K562 (cell line): Measurements from ENCODE around the gene ATP6V0D1. TPM values are rescaled to one million over a fixed set of nuclear protein-coding genes. Genes with fewer than 3 reads are reported as not detected.
A peak's percentile ranks its signal among the peaks of the same experiment; 100 is the strongest.

Source experiments
- CGGBP1 ChIP-seq: fragments of 250-450 bp; sonication (Bioruptor Pico); IDR thresholded peaks from 2 replicates; pipeline ENCODE4 v1.9.0; 2021; ENCODE audit warnings: mild to moderate bottlenecking
- DNMT1 ChIP-seq: fragments of 450-650 bp; IDR thresholded peaks from 2 replicates; pipeline ENCODE4 v1.6.1; 2016; ENCODE audit warnings: antibody characterized with exemption, mild to moderate bottlenecking
- FOXO4 ChIP-seq: fragments of 450-650 bp; formaldehyde crosslinking; IDR thresholded peaks from 2 replicates; pipeline ENCODE4 v1.4.0; 2020; ENCODE audit warnings: mild to moderate bottlenecking, moderate library complexity
- HDAC8 ChIP-seq: fragments of 450-650 bp; IDR thresholded peaks from 2 replicates; pipeline ENCODE4 v1.6.1; 2016; ENCODE audit warnings: mild to moderate bottlenecking, missing genetic modification characterization, moderate library complexity, missing compliant biosample characterization
- HEY1 ChIP-seq: fragments of 250-450 bp; sonication (Bioruptor Pico); IDR thresholded peaks from 2 replicates; pipeline ENCODE4 v1.5.0; 2020; ENCODE audit warnings: mild to moderate bottlenecking, moderate library complexity, borderline replicate concordance
- HNRNPLL ChIP-seq: fragments of 200-400 bp; formaldehyde crosslinking; IDR thresholded peaks from 2 replicates; pipeline ENCODE4 v1.6.1; 2017; ENCODE audit warnings: low read length, low read depth, mild to moderate bottlenecking; ENCODE audit not compliant: poor library complexity, severe bottlenecking
- HOMEZ ChIP-seq: fragments of 250-450 bp; sonication (Bioruptor Pico); IDR thresholded peaks from 2 replicates; pipeline ENCODE4 v1.4.0; 2020; ENCODE audit warnings: mild to moderate bottlenecking, moderate library complexity
- KLF6 ChIP-seq: fragments of 250-450 bp; sonication (Bioruptor Pico); IDR thresholded peaks from 2 replicates; pipeline ENCODE4 v1.4.0; 2020; ENCODE audit warnings: mild to moderate bottlenecking, moderate library complexity, borderline replicate concordance
- MAZ ChIP-seq, 2 experiments: fragments of 450-650 bp in 1 of 2; sonication (generic) in 1 of 2; formaldehyde crosslinking; IDR thresholded peaks in 1 of 2; conservative IDR thresholded peaks in 1 of 2; 2 replicates each; pipeline versions ENCODE4 v1.4.0 to v1.5.0; 2020; ENCODE audit warnings: mild to moderate bottlenecking in 1 of 2, missing genetic modification reagents in 1 of 2
- MECOM ChIP-seq: fragments of 250-450 bp; sonication (Bioruptor Pico); IDR thresholded peaks from 2 replicates; pipeline ENCODE4 v1.8.0; 2022; ENCODE audit warnings: inconsistent platforms
- MLLT1 ChIP-seq, 2 experiments: fragments of 450-650 bp; IDR thresholded peaks; 2 replicates each; pipeline ENCODE4 v1.6.1; 2016
- MLX ChIP-seq, 2 experiments: fragments of 450-650 bp in 1 of 2; sonication (generic) in 1 of 2; formaldehyde crosslinking; conservative IDR thresholded peaks; 2 replicates each; pipeline versions ENCODE4 v1.4.0 to v1.8.1; 2020 to 2022; ENCODE audit warnings: mild to moderate bottlenecking in 1 of 2, missing genetic modification reagents in 1 of 2
- MTA3 ChIP-seq: fragments of 450-650 bp; formaldehyde crosslinking; IDR thresholded peaks from 2 replicates; pipeline ENCODE4 v1.6.1; 2017; ENCODE audit warnings: mild to moderate bottlenecking, borderline replicate concordance
- NCOA1 ChIP-seq: fragments of 450-650 bp; IDR thresholded peaks from 2 replicates; pipeline ENCODE4 v1.6.1; 2016; ENCODE audit warnings: low read depth
- SNAPC5 ChIP-seq: fragments of 250-450 bp; sonication (Bioruptor Pico); IDR thresholded peaks from 2 replicates; pipeline ENCODE4 v1.8.0; 2021; ENCODE audit warnings: moderate library complexity, mild to moderate bottlenecking, inconsistent platforms
- SREBF2 ChIP-seq: sonication (generic); formaldehyde crosslinking; IDR thresholded peaks from 2 replicates; pipeline ENCODE4 v1.4.0; 2020; ENCODE audit warnings: mild to moderate bottlenecking, missing genetic modification reagents
- STAT5A ChIP-seq: IDR thresholded peaks from 2 replicates; pipeline ENCODE4 v1.6.1; 2012; ENCODE audit warnings: low read length, inconsistent platforms, borderline replicate concordance
- TARDBP ChIP-seq: fragments of 450-650 bp; IDR thresholded peaks from 2 replicates; pipeline ENCODE4 v1.6.1; 2016
- TRIM24 ChIP-seq, 2 experiments: fragments of 450-650 bp; IDR thresholded peaks; 2 replicates each; pipeline ENCODE4 v1.6.1; 2016
- ZNF253 ChIP-seq: fragments of 250-450 bp; sonication (Bioruptor Pico); conservative IDR thresholded peaks from 2 replicates; pipeline ENCODE4 v1.6.1; 2021; ENCODE audit warnings: mild to moderate bottlenecking
- ZNF280A ChIP-seq: fragments of 450-650 bp; IDR thresholded peaks from 2 replicates; pipeline ENCODE4 v1.6.1; 2018; ENCODE audit warnings: mild to moderate bottlenecking, low read depth; ENCODE audit not compliant: partially characterized antibody
- polyA plus RNA-seq, 8 experiments: library from polyadenylated mRNA; depleted of rRNA in 4 of 8; stranded (reverse) in 5 of 8; unstranded in 3 of 8; fragments of >200 nt; fragmentation: Nextera tagmentation in 2 of 8; fragmentation: Illumina TruSeq in 1 of 8; extraction: Ambion mirVana in 2 of 8; extraction: Trizol in 1 of 8; gene quantifications; 2 replicates each; pipeline versions ENCODE4 v1.2.1 to v1.2.3, GENCODE V29; 2011 to 2014; ENCODE audit warnings: inconsistent platforms in 1 of 8, missing spikeins in 1 of 8
- total RNA-seq, 7 experiments: library from RNA; depleted of rRNA in 6 of 7; stranded (reverse); fragments of >200 nt in 6 of 7; fragmentation: Illumina TruSeq in 2 of 7; extraction: Trizol in 2 of 7; gene quantifications; 2 replicates each; pipeline versions ENCODE4 v1.2.1 to v1.2.3, GENCODE V29; 2011 to 2021; ENCODE audit warnings: low replicate concordance in 1 of 7

ATP6V0D1 gene
- total and polyA plus RNA-seq, 9 of the 15 experiments (the other 6 are each of a cell fraction or from before 2014, with no cell fraction given) = 23.2 to 69.7 (median 45.6) TPM

GRCh38 chr16:67521095-67521804, 40.3 kb upstream of the ATP6V0D1 start (continued):
- TF ChIP-seq STAT5A (no peak; the same call in 1 of the 2 replicates), ZNF280A (no peak), HDAC8 (tag) (no peak; the same call in 1 of the 2 replicates), NCOA1 (no peak; the same call in 1 of the 2 replicates), TRIM24 (IDR thresholded peaks at IDR 0.05) (no peak), HOMEZ (CRISPR knock-in tag) (no peak), MAZ (CRISPR knock-in tag; conservative IDR thresholded peaks at IDR 0.05 in 1 of 2, IDR thresholded peaks at IDR 0.05 in 1 of 2) (peak; percentile 66 to 85), MLLT1 (IDR thresholded peaks at IDR 0.05) (no peak), CGGBP1 (CRISPR knock-in tag) (no peak), HNRNPLL (no peak), FOXO4 (CRISPR knock-in tag) (no peak), TARDBP (peak; percentile 45; the same call in 1 of the 2 replicates), KLF6 (CRISPR knock-in tag) (no peak), SREBF2 (CRISPR knock-in tag) (no peak), MLX (CRISPR knock-in tag; conservative IDR thresholded peaks at IDR 0.05) (no peak), ZNF253 (no peak), MECOM (CRISPR knock-in tag) (no peak), HEY1 (CRISPR knock-in tag) (peak; percentile 48; the same call in 1 of the 2 replicates), SNAPC5 (CRISPR knock-in tag) (no peak), MTA3 (peak; percentile 65; the same call in 1 of the 2 replicates), DNMT1 (0 out of 2 replicates have a peak, but pooled peaks have one; percentile 44)
